GM21447 (cell line): ENCODE data around the gene HTR3D.
"Not testable (repeated sequence)": the region's sequence is repeated elsewhere in the genome, so short reads cannot be mapped to it uniquely, and the experiment has no call there.

ENCODE experiments used
- ATAC-seq: cut with Tn5 transposase; IDR thresholded peaks from one replicate; pipeline ENCODE4 v1.9.1; 2021; ENCODE audit not compliant: unreplicated experiment

Gene HTR3D

DNA sequence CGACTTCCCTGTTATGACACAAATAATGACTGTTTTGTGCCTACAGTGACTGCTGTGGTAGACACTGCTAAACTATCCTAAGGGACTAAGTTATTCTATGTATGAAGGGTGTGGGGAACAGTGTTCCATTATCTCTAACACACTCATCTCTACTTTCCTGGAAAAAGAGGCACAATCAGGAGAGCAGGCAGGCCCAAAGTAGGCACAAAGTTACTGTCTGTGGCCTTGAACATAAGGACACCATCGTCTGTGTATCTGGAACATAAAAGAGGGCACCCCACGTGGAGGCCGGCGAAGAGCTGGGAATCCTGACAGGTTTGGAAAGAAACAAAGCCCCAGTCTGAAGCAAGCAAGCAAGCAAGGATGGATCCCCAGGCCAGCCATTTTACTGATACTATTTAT is 15.4 kb upstream of the HTR3D start:
- no peak for ATAC-seq

DNA sequence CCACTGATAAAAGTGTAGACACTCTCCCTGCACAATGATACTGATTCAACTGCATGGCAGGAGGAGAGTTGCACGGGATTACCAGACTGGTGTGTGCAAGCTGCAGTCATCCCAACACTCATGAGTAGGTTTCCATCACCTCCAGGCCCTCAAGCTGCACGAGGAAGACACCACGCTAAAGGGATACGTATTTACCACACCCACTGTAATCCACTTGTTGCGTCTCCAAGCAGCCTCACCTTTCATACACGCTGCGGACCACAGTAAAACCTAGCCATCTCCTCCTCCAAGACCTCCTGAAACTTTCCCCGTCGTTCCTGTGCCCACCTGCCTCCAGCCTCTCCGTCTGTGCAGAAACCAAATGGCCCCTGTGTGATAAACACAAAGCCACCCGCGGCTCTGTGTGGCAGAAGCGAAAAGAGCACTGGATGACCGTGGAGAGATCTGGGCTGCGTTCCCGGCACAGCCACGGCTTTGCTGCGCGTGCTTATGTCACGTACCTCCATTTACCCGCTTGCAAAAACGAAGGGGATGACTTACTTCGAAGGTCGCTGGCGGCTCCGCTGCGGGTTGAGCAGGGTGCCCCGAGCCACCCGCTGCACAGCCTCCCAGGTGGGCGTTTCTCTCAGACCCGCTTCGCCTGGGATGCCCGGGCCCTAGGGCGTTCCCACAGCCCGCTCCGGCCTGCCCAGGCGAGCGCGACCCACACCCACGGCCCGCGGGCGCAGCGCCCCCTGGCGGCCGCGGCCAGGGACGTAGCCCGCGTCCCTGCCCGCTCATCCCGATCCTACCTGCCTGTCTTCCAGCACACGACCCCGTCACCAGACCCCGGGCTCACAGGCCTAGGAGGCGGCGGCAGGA is 14.5 kb upstream of the HTR3D start:
- ATAC-seq = peak; percentile 66

DNA sequence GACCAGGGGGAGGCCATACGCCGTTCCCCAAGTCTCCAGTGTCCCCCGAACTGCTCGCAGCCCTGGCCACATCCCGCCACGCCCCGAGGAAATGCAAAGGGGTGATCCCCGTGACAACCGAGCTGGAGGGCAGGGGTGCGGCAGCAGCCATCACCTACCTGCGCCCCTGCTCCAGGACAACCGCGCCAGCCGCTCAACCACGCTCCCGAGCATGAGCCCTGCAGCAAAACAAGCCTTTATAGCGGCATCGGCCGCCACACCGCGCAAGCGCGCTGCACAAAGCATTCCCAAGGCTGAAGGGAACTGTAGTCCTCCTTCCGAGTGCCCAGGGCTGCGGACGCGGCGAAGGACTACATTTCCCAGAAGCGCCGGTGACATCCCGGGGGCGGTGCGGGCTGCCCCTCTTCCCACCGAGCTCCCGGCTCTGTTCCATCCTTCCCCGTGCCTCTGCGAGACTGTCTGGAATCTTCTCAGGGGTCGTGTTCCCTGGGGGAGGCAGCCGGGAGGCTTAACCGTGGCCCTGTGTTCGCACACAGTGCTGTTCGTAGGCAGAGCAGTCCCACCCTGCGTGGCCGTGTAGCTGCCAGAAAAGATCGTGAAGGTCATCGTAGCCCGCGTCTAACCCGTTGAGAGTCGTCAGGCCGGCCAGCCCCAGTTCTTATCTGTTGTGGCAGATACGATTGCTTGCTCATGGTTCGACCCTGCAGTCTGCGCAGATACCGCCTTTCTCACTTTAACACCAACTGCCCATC is 13.7 kb upstream of the HTR3D start, which contains the start of gene ABCC5:
ABCC5 (minus strand) TSS at position 213 of the 752 bp plus-strand sequence. CDS start 3,492 bp downstream, outside the sequence.
- peak; percentile 99 for ATAC-seq

DNA sequence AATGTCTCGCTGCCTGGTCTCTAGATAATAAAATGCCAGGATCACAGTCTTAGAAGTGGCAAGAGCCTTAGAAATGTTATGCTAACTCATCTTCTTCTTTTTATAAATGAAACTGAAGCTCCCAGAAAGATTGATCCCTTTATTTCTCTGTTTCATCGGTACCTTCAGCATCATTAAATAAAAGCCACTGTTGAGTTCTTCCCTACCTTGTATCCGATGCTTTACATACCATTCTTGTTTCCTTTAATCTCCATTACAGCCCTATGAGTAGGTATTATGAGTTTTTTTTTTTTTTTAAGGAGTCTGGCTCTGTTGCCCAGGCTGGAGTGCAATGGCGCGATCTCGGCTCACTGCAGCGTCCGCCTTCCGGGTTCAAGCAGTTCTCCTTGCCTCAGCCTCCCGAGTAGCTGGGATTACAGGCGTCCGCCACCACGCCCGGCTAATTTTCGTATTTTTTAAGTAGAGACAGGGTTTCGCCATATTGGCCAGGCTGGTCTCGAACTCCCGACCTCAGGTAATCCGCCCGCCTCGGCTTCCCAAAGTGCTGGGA is 13.0 kb upstream of the HTR3D start:
- ATAC-seq = no peak

DNA sequence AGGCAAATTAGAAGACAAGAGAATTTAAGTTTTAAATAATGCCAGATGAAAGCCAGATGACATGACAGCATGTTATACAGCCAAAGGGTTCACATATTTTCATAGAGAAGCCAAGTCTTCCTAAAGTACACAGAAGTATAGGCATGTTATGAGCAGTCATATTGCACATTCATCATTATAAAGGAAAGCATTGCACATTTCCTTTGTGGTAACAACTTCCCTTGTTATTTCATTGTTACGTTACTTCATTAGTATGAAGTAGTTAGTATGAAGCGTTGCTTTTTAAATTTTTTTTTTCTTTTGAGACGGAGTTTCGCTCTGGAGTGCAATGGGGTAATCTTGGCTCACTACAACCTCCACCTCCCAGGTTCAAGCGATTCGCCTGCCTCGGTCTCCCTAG is 9.2 kb upstream of the HTR3D start:
- ATAC-seq = no peak

DNA sequence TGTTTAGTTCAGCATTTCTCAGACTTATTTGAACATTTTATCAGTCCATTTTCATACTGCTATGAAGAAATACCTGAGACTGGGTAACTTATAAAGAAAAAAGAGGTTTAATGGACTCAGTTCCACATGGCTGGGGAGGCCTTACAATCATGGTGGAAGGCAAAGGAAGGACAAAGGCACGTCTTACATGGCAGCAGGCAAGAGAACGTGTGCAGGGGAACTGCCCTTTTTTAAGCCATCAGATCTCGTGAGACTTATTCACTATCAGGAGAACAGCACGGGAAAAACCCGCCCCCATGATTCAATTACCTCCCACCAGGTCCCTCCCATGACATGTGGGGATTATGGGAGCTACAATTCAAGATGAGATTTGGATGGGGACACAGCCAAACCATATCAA is 6.3 kb upstream of the HTR3D start:
- ATAC-seq = not testable (repeated sequence)

DNA sequence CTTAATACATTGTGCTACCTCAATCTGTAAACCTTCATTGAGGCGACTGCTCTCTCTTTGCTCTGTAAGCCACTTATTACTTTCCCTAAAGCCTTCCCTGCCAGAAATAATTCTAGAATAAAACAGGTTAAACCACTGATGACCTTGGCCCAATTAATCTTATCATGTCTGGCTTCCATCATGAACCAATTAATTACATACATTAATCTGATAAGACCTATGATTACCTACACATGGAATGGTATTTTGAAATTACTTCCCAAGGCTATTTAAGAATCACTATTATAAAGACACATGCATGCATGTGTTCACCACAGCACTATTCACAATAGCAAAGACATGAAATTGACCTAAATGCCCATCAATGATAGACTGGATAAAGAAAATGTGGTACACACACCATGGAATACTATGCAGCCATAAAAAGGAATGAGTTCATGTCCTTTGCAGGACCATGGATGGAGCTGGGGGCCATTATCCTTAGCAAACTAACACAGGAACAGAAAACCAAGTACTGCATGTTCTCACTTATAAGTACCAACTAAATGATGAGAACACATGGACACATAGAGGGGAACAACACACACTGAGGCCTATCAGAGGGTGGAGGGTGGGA is 3.2 kb upstream of the HTR3D start:
- ATAC-seq = not testable (repeated sequence)

DNA sequence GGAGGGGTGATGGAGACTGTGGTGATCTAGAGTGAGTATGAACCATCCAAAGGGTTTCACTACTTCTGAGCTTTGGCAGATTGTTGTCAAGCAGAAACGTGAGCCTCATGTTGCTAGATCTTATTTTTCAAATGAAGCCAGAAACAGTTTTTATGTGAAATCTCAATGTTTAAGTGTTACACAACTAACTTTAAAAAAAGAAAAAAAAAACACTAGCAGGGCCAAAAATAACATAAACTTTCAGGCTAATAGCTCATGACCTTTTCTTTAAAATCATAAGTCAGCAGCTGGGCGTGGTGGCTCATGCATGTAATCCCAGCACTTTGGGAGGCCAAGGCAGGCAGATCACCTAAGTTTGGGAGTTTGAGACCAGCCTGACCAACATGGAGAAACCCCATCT is 2.1 kb upstream of the HTR3D start:
- no peak for ATAC-seq

DNA sequence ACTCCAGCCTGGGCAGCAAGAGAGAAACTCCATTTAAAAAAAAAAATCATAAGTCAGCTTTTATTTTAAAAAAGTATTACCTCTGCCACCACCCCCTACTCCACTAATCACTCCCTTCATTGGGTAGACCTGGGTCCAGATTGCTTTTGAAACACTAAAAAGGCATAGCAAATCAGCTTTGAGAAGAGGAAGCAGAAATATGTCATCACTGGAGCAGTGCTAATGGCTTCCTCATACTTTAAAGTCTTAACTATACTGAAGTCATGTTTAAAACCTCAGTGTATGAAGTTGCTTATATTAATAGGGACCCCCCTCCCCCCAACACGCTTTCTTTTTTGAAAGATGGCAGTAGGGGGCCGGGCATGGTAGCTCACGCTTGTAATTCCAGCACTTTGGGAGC is 1.0 kb upstream of the HTR3D start:
- ATAC-seq = no peak

DNA sequence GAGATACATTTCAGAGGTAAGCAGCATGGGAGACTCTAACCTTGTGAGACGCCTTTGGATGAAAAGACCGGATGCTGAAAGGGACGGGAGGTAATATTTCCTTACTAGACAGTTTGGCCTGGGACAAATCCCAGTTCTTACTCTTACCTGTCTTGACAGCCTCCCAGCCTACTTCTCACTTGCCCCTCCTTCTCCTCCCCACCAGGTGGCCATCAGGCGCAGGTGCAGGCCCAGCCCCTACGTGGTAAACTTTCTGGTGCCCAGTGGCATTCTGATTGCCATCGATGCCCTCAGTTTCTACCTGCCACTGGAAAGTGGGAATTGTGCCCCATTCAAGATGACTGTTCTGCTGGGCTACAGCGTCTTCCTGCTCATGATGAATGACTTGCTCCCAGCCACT is 6.3 kb downstream of the HTR3D start:
- no peak for ATAC-seq

DNA sequence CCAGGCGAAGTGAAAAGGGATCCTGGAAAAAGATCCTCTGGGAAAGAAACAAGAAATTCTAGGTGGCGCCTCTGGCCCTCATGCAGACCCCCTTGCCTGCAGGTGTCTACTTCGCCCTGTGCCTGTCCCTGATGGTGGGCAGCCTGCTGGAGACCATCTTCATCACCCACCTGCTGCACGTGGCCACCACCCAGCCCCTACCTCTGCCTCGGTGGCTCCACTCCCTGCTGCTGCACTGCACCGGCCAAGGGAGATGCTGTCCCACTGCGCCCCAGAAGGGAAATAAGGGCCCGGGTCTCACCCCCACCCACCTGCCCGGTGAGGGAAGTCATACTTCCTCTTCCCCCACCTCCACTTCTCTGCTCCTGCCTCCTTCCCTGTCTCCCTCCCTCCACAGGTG is 6.8 kb downstream of the HTR3D start:
- not testable (repeated sequence) for ATAC-seq

DNA sequence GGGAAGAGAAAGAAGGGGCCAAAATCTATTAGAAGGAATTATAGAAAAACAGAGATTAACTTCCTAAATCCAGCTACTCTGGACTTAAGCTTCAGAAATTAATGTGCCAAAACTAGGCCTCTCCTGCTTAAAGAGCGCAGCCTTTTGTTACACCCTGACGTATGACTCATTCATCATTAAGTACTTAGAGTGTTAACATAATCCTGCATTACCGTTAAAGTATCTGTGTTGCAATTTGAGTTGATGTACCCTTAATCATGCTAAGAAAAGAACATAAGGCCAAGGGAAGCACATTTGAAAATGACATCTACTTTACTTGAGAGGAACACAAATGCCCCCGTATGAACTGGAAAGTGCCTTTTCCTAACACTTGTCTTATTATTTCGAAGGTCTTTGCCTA is 7.9 kb downstream of the HTR3D start:
- ATAC-seq = no peak

DNA sequence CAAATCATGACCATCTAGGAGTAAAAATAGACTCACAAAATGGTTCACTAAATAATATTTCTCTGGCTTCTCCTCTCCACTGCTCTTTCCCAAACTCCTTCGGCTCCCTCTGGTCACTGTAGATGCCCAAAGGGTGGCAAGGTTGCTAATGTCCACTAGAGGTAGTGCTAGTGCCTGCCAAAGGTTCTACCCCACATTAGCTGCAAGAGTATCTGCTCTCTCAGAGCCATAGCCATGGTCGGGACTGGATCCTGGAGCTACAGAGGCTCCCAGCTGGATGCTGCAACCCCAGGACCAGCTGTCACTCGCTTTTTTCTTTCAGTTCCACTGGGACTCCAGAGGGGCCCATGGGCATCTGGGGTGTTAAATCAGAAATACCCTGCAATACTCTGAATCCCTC is 8.5 kb downstream of the HTR3D start:
- ATAC-seq = no peak

DNA sequence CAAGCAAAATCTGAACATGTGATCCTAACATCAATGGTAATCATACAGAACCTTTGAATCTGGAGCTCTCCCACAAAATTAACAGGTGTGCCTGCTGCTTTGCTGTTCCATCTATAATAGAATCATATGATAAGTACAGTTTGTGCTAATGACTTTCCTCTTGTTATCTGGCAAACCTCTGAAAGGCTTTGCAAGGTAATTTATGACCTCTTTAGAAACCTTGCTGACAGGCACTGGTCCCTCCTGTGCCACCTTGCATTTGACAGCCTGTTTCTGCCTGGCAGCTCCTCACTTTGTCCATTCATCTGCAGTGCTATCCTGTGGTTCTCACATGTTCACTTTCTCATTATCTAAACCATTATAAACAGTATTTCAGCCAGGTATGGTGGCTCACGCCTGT is 11.1 kb downstream of the HTR3D start:
- ATAC-seq = no peak

DNA sequence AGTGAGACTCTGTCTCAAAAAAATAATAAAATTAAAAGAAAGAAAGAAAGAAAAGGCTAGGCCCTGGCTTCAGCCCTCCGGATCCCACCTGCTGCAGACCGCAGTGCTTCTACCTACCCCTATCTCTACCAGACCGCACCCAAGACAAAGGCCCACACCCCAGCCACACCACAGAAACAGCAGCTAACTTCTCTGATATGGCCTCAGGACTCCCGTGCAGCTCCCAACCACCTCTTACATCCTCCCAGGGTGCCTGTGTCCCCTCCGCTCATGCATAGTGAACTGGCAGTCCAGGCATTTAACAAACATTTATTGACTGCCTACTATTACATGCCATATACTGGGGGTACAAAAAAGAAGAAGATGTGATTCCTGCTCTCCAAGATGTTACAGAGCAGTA is 14.5 kb downstream of the HTR3D start:
- no peak for ATAC-seq

DNA sequence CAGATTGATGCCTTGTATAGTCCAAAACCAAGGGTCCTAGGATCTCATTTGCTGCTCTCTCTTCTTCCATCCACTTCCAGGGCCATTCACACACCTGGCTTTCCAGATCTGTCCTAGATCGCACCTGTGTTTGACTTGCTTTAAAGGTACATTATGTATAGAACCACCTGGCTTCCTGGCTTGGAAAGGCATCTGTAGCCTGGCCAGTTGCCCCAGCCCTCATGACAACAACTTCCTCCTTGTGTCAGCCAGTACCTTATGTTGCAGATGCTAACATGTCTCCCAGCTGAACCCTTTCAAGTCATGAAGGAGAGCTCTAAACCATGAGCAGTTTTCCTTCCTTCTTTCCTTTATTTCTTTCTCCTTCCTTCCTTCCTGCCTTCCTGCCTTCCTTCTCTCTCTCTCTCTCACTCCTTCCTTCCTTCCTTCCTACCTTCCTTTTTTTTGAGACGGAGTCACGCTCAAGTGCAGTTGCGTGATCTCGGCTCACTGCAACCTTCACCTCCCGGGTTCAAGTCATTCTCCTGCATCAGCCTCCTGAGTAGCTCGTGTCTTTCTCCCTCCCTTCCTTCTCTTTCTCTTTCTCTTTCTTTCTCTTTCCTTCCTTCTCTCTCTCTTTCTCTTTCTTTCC is 18.8 kb downstream of the HTR3D start:
- no peak for ATAC-seq

DNA sequence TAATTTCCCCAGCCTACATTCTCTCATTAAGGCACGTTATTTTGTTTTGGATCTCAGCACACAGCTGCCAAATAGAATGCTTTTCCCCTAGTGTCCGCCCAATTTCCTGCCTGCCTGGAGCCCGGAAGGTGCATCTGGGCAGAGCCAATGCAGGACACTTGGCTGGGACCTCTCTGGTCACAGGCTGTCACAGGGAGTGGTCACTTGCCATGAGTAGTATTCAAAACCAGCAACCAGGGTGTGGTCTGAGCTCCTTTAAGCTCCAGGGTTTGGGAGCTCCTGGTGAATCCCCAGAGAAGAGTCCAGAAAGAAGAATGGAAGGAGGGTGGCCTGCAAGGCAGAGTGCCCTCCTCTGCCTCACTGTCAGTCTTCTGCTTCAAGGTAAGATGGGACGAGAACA is 21.2 kb downstream of the HTR3D start, which contains the start of gene HTR3C:
HTR3C (plus strand) TSS at position 281 of the 400 bp plus-strand sequence; CDS start at position 315, 34 bp downstream.
- no peak for ATAC-seq

DNA sequence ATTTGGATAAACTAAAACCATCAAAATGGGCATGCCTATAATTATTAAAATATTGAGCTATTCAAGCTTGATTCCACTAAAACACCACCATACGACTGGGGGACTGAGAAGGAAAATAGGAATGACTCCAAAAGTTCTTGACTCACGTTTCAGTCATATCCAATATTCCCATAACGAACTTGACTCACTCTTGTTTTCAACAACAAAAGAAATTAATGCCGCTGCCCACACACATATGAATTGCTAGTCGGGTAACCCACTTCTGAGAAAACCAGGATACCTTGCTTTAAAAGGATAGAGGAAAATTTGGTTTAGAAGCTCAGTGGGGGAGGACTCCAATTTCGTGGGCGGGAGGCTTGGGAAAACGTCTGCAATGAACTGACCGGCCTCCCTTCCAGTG is 26.5 kb downstream of the HTR3D start:
- no peak for ATAC-seq

DNA sequence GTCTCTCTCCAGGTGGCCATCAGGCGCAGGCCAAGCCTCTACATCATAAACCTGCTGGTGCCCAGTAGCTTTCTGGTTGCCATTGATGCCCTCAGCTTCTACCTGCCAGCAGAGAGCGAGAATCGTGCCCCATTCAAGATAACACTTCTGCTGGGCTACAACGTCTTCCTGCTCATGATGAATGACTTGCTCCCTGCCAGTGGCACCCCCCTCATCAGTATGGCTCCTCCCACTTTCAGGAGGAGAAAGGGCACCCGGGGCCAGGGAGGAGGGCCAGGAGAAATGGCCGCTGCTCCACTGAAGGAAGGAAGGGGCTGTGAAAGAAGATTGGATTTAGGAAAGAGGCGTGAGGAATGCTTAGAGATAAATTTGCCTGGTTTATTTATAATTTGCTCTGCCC is 27.9 kb downstream of the HTR3D start:
- ATAC-seq = no peak

DNA sequence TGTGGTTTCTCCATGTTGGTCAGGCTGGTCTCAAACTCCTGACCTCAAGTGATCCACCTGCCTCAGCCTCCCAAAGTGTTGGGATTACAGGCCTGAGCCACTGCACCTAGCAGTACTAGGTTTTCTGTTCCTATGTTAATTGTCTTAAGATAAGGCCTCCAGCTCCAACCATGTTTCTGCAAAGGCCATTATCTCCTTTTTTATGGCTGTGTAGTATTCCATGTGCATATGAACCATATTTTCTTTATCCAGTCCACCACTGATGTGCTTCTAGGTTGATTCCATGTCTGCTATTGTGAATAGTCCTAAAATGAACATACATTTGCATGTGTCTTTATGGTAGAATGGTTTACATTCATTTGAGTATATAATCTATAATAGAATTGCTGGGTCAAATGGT is 31.1 kb downstream of the HTR3D start:
- no peak for ATAC-seq

DNA sequence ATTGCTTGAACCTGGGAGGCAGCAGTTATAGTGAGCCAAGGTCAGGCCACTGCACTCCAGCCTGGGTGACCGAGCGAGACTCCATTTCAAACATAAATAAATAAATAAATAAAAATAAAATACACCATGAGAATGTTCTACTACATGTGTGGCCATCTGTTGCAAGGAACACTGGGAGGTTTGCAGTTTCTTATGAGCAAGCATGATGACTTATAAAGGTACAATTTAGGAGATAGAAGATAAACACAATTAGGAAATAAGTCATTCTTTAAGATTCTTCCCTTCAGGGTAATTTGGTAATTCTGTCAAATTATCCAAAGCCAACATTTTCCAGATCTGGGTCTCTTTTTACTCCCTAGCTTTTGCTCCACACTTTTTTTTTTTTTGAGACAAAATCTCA is 34.7 kb downstream of the HTR3D start:
- no peak for ATAC-seq
